PC-9 (cell line): Measurements from ENCODE around the gene MYH16. TPM values are rescaled to one million over a fixed set of nuclear protein-coding genes. Genes with fewer than 3 reads are reported as not detected.

Experiments
- BruUV-seq: library from RNA; stranded (reverse); fragments of 400-500 nt; replicated peaks from 2 replicates; lab custom pipeline; 2021; lab: Mats Ljungman, UMichigan
- CTCF ChIA-PET: fragments of 300-600 bp; sonication (Branson Sonifier 250); formaldehyde crosslinking; loops from one replicate; lab custom pipeline; 2022; ENCODE audit warnings: antibody characterized with exemption; lab: Charles Lee
- POLR2A ChIA-PET: fragments of 300-600 bp; sonication (Branson Sonifier 250); formaldehyde crosslinking; loops from one replicate; lab custom pipeline; 2022; ENCODE audit warnings: antibody characterized with exemption; ENCODE audit not compliant: unreplicated experiment; lab: Charles Lee
- DNase-seq, 2 experiments: peaks; one replicate each; pipeline versions ENCODE4 v3.0.0 to v3.0.0-alpha.2; 2015 to 2022; ENCODE audit warnings: mixed read lengths in 1 of 2
- H2AFZ ChIP-seq: fragments of 200-600 bp; sonication (generic); 2 replicates; pipeline ENCODE4 v1.8.1; 2017; ENCODE audit warnings: antibody characterized with exemption
- H3F3A ChIP-seq: fragments of 200-600 bp; sonication (generic); 2 replicates; pipeline ENCODE4 v1.8.1; 2017; ENCODE audit warnings: antibody characterized with exemption, mild to moderate bottlenecking, low read depth; ENCODE audit not compliant: insufficient read depth
- H3K27ac ChIP-seq: fragments of 200-600 bp; sonication (generic); 2 replicates; pipeline ENCODE4 v1.6.1; 2016; ENCODE audit warnings: mixed run types
- H3K27me3 ChIP-seq: fragments of 200-600 bp; sonication (generic); 2 replicates; pipeline ENCODE4 v1.6.1; 2016; ENCODE audit warnings: low read depth, mixed run types; ENCODE audit not compliant: insufficient read depth
- H3K36me3 ChIP-seq: fragments of 200-600 bp; sonication (generic); 2 replicates; pipeline ENCODE4 v1.6.1; 2016; ENCODE audit warnings: low read depth, mixed run types
- H3K4me1 ChIP-seq: fragments of 200-600 bp; sonication (generic); replicated peaks from 2 replicates; pipeline ENCODE4 v1.6.1; 2016; ENCODE audit warnings: mixed run types; ENCODE audit not compliant: insufficient read depth
- H3K4me2 ChIP-seq: fragments of 200-600 bp; sonication (generic); 2 replicates; pipeline ENCODE4 v1.6.1; 2017; ENCODE audit warnings: mixed run types
- H3K4me3 ChIP-seq: fragments of 200-600 bp; sonication (generic); 2 replicates; pipeline ENCODE4 v1.6.1; 2016; ENCODE audit warnings: mixed run types
- H3K79me2 ChIP-seq: fragments of 200-600 bp; sonication (generic); 2 replicates; pipeline ENCODE4 v1.6.1; 2017; ENCODE audit warnings: low read depth, mixed run types
- H3K9me2 ChIP-seq: fragments of 200-600 bp; sonication (generic); 2 replicates; pipeline ENCODE4 v1.8.1; 2017; ENCODE audit warnings: mild to moderate bottlenecking; ENCODE audit not compliant: insufficient read depth
- H3K9me3 ChIP-seq: fragments of 200-600 bp; sonication (generic); 2 replicates; pipeline ENCODE4 v1.8.1; 2016; ENCODE audit warnings: low read depth; ENCODE audit not compliant: insufficient read depth
- H4K20me1 ChIP-seq: fragments of 200-600 bp; sonication (generic); 2 replicates; pipeline ENCODE4 v1.8.1; 2017; ENCODE audit not compliant: insufficient read depth
- CTCF ChIP-seq: fragments of 200-600 bp; sonication (generic); conservative IDR thresholded peaks from 2 replicates; pipeline ENCODE4 v1.6.1; 2017; ENCODE audit warnings: mixed run types, antibody characterized with exemption, mild to moderate bottlenecking, moderate library complexity
- EZH2 ChIP-seq: fragments of 200-600 bp; sonication (generic); IDR thresholded peaks from 2 replicates; pipeline ENCODE4 v1.8.0; 2017; ENCODE audit warnings: antibody characterized with exemption, low read depth
- intact Hi-C: fragments of 100-400 bp; cut with micrococcal nuclease; formaldehyde crosslinking; loops from one replicate; pipeline ENCODE4 v1.10.0; 2022; ENCODE audit not compliant: unreplicated experiment
- total RNA-seq: library from RNA; stranded (reverse); gene quantifications from 2 replicates; pipeline ENCODE4 v1.2.3, GENCODE V29; 2021

The MYH16 gene
- total RNA-seq, 1 experiment from 2014 or later: 18.0 TPM

- CTCF ChIA-PET: no interaction called here
- no peak overlapping the region for H3K27ac ChIP-seq
- H3K36me3 ChIP-seq: no peaks in the 10 kb centered on the region
- DNase-seq: no peak
- TF ChIP-seq CTCF: no peak
- no peak for TF ChIP-seq EZH2
- BruUV-seq: no TSS peak
- H3K79me2 ChIP-seq: no peaks in the 10 kb centered on the region
- 0 out of 2 replicates have a peak, but pooled peaks cover 4% of the 10 kb centered on the region for H3F3A ChIP-seq
- H3K9me3 ChIP-seq: no peaks in the 10 kb centered on the region
- H2AFZ ChIP-seq: no peak overlapping the region
- intact Hi-C loops: no loop called here
- no peak overlapping the region for H3K4me3 ChIP-seq
- POLR2A ChIA-PET: interaction anchor here (0.6 kb wide), 1 partner anchor 148 kb away, joined by 3 read pairs; no protein-coding TSS in a partner anchor
- H3K9me2 ChIP-seq: no peaks in the 10 kb centered on the region
- no peaks in the 10 kb centered on the region for H3K27me3 ChIP-seq
- H4K20me1 ChIP-seq: no peaks in the 10 kb centered on the region
- no peak overlapping the region for H3K4me2 ChIP-seq
- H3K4me1 ChIP-seq: no peaks in the 10 kb centered on the region
Observed at GRCh38 chr7:99293650-99294049, 21.0 kb downstream of the MYH16 start.

- no peaks in the 10 kb centered on the region for H3K36me3 ChIP-seq
- TF ChIP-seq CTCF (no peak), EZH2 (no peak)
- H4K20me1 ChIP-seq: no peaks in the 10 kb centered on the region
- no peak for DNase-seq
- POLR2A ChIA-PET: no interaction called here
- intact Hi-C loops: no loop called here
- no peaks in the 10 kb centered on the region for H3K4me1 ChIP-seq
- H3K9me2 ChIP-seq: no peaks in the 10 kb centered on the region
- no peak overlapping the region for H3K4me3 ChIP-seq
- H2AFZ ChIP-seq: no peak overlapping the region
- no peaks in the 10 kb centered on the region for H3K79me2 ChIP-seq
- CTCF ChIA-PET: no interaction called here
- no peak overlapping the region for H3K27ac ChIP-seq
- BruUV-seq: no TSS peak
- H3K9me3 ChIP-seq: no peaks in the 10 kb centered on the region
- 0 out of 2 replicates have a peak, but pooled peaks cover 4% of the 10 kb centered on the region for H3F3A ChIP-seq
- no peaks in the 10 kb centered on the region for H3K27me3 ChIP-seq
- H3K4me2 ChIP-seq: no peak overlapping the region
Observed at GRCh38 chr7:99296471-99296870, 23.8 kb downstream of the MYH16 start.

DNA sequence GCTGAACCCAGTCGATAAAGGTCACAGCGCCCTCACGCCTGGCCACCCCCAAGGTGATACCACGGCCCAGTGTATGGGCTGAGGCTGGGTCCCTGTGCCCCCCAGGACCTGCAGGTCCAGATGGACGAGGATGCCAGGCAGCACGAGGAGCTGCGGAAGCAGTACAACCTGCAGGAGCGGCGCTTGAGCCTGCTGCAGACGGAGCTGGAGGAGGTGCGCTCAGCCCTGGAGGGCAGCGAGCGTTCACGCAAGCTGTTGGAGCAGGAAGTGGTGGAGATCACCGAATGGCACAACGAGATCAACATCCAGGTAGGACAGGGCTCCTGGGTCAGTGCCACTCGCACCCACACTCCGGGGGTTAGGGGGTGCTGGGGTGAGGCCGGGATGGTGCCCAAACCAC, 28.9 kb downstream of the MYH16 start:
- TF ChIP-seq CTCF: no peak
- no peak for TF ChIP-seq EZH2
- no peak overlapping the region for H3K4me3 ChIP-seq
- no peak overlapping the region for H3K4me2 ChIP-seq
- no peaks in the 10 kb centered on the region for H3K4me1 ChIP-seq
- no peaks in the 10 kb centered on the region for H3K9me3 ChIP-seq
- ChIA-PET POLR2A (no interaction called here), CTCF (no interaction called here)
- 0 out of 2 replicates have a peak, but pooled peaks cover 4% of the 10 kb centered on the region for H3F3A ChIP-seq
- no peaks in the 10 kb centered on the region for H4K20me1 ChIP-seq
- no peaks in the 10 kb centered on the region for H3K79me2 ChIP-seq
- H3K27ac ChIP-seq: no peak overlapping the region
- no peak overlapping the region for H2AFZ ChIP-seq
- H3K36me3 ChIP-seq: no peaks in the 10 kb centered on the region
- no peaks in the 10 kb centered on the region for H3K27me3 ChIP-seq
- no peak for DNase-seq
- H3K9me2 ChIP-seq: no peaks in the 10 kb centered on the region
- intact Hi-C loops: no loop called here
- no TSS peak for BruUV-seq
